Keratinocyte (primary cell): ENCODE results near the gene OAS3. TPM values are rescaled to one million over a fixed set of nuclear protein-coding genes. Genes with fewer than 3 reads are reported as not detected.

Experiments
- DNase-seq: peaks from one replicate; pipeline ENCODE4 v3.0.0-alpha.2; 2011; ENCODE audit warnings: low read depth, missing footprints, low spot score
- FAIRE-seq: peaks from 2 replicates; lab custom pipeline; 2011; peaks lifted over from hg19 to GRCh38; lab: Jason Lieb, UNC
- H2AFZ ChIP-seq: 2 replicates; pipeline ENCODE4 v1.6.0; 2012; ENCODE audit warnings: low read length, control low read depth, inconsistent platforms; ENCODE audit not compliant: control insufficient read depth
- H3K27ac ChIP-seq: 2 replicates; pipeline ENCODE4 v1.5.1; 2011; ENCODE audit warnings: low read length; ENCODE audit not compliant: control insufficient read depth, insufficient read depth
- H3K27me3 ChIP-seq: 3 replicates; pipeline ENCODE4 v1.6.0; 2011; ENCODE audit warnings: low read length; ENCODE audit not compliant: control insufficient read depth, insufficient read depth; ENCODE audit errors: extremely low read depth
- H3K36me3 ChIP-seq, 2 experiments: 2 replicates in 1 of 2; 3 replicates in 1 of 2; pipeline ENCODE4 v1.5.1; 2011; ENCODE audit warnings: low read length in 2 of 2, mild to moderate bottlenecking in 1 of 2; ENCODE audit not compliant: control insufficient read depth in 2 of 2, insufficient read depth in 2 of 2; ENCODE audit errors: extremely low read depth in 1 of 2
- H3K4me1 ChIP-seq: 3 replicates; pipeline ENCODE4 v1.5.1; 2011; ENCODE audit warnings: low read length; ENCODE audit not compliant: control insufficient read depth, insufficient read depth; ENCODE audit errors: extremely low read depth
- H3K4me2 ChIP-seq: 3 replicates; pipeline ENCODE4 v1.6.0; 2011; ENCODE audit warnings: low read depth, low read length; ENCODE audit not compliant: control insufficient read depth, insufficient read depth; ENCODE audit errors: extremely low read depth
- H3K4me3 ChIP-seq, 3 experiments: fragments of 200-600 bp in 1 of 3; sonication (generic) in 1 of 3; 2 replicates in 2 of 3; 3 replicates in 1 of 3; pipeline ENCODE4 v1.5.1; 2011 to 2016; ENCODE audit warnings: low read length in 3 of 3, mild to moderate bottlenecking in 3 of 3, control low read depth in 2 of 3, inconsistent platforms in 1 of 3, low read depth in 1 of 3, mixed read lengths in 1 of 3, mixed run types in 1 of 3, moderate library complexity in 1 of 3; ENCODE audit not compliant: control insufficient read depth in 2 of 3, insufficient read depth in 2 of 3; ENCODE audit errors: extremely low read depth in 1 of 3
- H3K79me2 ChIP-seq: 2 replicates; pipeline ENCODE4 v1.6.0; 2012; ENCODE audit warnings: low read length; ENCODE audit not compliant: control insufficient read depth, insufficient read depth
- H3K9ac ChIP-seq: 3 replicates; pipeline ENCODE4 v1.6.0; 2011; ENCODE audit warnings: low read length; ENCODE audit not compliant: control insufficient read depth, insufficient read depth; ENCODE audit errors: extremely low read depth
- H3K9me1 ChIP-seq: 3 replicates; pipeline ENCODE4 v1.6.0; 2011; ENCODE audit warnings: low read length; ENCODE audit not compliant: control insufficient read depth, insufficient read depth; ENCODE audit errors: extremely low read depth
- H3K9me3 ChIP-seq: 2 replicates; pipeline ENCODE4 v1.5.1; 2012; ENCODE audit warnings: low read depth, low read length; ENCODE audit not compliant: control insufficient read depth
- H4K20me1 ChIP-seq: 3 replicates; pipeline ENCODE4 v1.6.0; 2011; ENCODE audit warnings: low read length; ENCODE audit not compliant: control insufficient read depth, insufficient read depth; ENCODE audit errors: extremely low read depth
- EZH2 ChIP-seq: IDR thresholded peaks from one replicate; pipeline ENCODE4 v1.6.1; 2012; ENCODE audit warnings: inconsistent platforms, mild to moderate bottlenecking, low read length, moderate library complexity
- dilution Hi-C: fragments of 300-500 bp; cut with MboI; formaldehyde crosslinking; loops from one replicate; pipeline ENCODE4 v1.7.0; 2020; ENCODE audit warnings: low sequenced_read_pairs; ENCODE audit not compliant: extremely low pct_ligation_motif_present
- polyA plus RNA-seq, 5 experiments: library from polyadenylated mRNA; depleted of rRNA in 3 of 5; stranded (reverse) in 3 of 5; stranded (forward) in 1 of 5; unstranded in 1 of 5; fragments of >200 nt; gene quantifications; 1 replicate in 1 of 5; 2 replicates in 3 of 5; 3 replicates in 1 of 5; pipeline versions ENCODE4 v1.2.1 to v1.2.3, GENCODE V29; 2011 to 2012; ENCODE audit warnings: missing spikeins in 2 of 5, low read depth in 1 of 5, low replicate concordance in 1 of 5
- TF ChIP-seq, protein P1 (sequence below), 3 experiments: IDR thresholded peaks in 1 of 3; conservative IDR thresholded peaks in 1 of 3; optimal IDR thresholded peaks in 1 of 3; 2 replicates in 2 of 3; 3 replicates in 1 of 3; pipeline versions ENCODE3 to v1.5.1; 2011; ENCODE audit warnings: low read length in 3 of 3, mild to moderate bottlenecking in 3 of 3, moderate library complexity in 2 of 3, control low read depth in 1 of 3, inconsistent platforms in 1 of 3; ENCODE audit not compliant: insufficient read depth in 2 of 3; ENCODE audit errors: extremely low read depth in 1 of 3

OAS3 gene
- polyA plus RNA-seq, 1 donor (not counting 4 experiments of a cell fraction or from before 2014, with no cell fraction given) = 59.2 TPM

DNA sequence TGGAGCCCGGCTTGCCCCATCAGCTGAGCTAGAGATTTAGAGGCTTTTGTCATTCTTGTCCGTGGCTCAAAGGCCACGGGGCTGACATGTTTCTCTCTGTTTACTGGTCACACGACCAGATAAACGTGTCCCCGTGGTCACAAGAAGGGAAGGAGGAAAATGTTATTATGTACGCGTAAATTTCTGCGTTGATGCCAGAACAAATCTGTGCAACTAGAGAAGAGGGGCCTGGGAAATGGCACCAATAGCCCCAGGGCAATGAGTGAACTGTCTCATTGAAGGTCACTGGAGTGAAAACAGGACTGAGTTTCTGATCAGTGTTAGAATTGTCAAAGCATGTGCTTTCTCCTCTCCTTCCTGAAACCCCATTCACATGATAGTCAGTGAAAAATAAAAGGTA lies 65.4 kb downstream of the OAS3 start:
- peaks cover 4% of the 10 kb centered on the region for H3K4me1 ChIP-seq
- no peaks in the 10 kb centered on the region for H3K27me3 ChIP-seq
- H3K4me2 ChIP-seq = no peak overlapping the region
- no peaks in the 10 kb centered on the region for H3K9me3 ChIP-seq
- no peak overlapping the region for H3K27ac ChIP-seq
- H3K4me3 ChIP-seq = no peak overlapping the region
- DNase-seq (no peak), FAIRE-seq (no peak)
- H3K79me2 ChIP-seq = no peaks in the 10 kb centered on the region
- H3K9ac ChIP-seq = no peak overlapping the region
- H3K36me3 ChIP-seq = peaks cover 9 to 28% of the 10 kb centered on the region in 2 experiments
- no peak overlapping the region for H2AFZ ChIP-seq
- H3K9me1 ChIP-seq = no peaks in the 10 kb centered on the region
- TF ChIP-seq EZH2 = no peak
- TF ChIP-seq, protein P1, sequence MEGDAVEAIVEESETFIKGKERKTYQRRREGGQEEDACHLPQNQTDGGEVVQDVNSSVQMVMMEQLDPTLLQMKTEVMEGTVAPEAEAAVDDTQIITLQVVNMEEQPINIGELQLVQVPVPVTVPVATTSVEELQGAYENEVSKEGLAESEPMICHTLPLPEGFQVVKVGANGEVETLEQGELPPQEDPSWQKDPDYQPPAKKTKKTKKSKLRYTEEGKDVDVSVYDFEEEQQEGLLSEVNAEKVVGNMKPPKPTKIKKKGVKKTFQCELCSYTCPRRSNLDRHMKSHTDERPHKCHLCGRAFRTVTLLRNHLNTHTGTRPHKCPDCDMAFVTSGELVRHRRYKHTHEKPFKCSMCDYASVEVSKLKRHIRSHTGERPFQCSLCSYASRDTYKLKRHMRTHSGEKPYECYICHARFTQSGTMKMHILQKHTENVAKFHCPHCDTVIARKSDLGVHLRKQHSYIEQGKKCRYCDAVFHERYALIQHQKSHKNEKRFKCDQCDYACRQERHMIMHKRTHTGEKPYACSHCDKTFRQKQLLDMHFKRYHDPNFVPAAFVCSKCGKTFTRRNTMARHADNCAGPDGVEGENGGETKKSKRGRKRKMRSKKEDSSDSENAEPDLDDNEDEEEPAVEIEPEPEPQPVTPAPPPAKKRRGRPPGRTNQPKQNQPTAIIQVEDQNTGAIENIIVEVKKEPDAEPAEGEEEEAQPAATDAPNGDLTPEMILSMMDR (optimal IDR thresholded peaks at IDR 0.05 in 1 of 3, IDR thresholded peaks at IDR 0.05 in 1 of 3, conservative IDR thresholded peaks at IDR 0.05 in 1 of 3; ENCODE audit: extremely low read depth in 1 of 3, insufficient read depth in 2 of 3, low read length in 3 of 3) = no peak
- no peaks in the 10 kb centered on the region for H4K20me1 ChIP-seq
- dilution Hi-C loops = no loop called here

DNA sequence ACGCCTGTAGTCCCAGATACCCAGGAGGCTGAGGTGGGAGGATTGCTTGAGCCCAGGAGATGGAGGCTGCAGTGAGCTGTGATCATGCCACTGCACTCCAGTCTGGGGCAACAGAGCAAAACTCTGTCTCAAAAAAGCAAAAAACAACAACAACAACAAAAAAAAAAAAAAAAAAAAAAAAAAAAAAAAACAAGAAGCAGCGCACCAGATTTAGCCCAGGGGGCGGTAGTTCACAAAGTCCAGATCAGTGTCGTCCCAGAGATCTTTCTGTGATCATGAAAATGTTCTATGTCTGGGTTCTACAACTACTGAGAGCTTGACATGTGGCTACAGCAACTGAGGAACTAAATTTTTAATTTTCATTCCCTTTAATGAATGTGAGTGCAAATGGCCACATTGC lies 67.5 kb downstream of the OAS3 start:
- Histone ChIP-seq H3K36me3 (peaks cover 9 to 32% of the 10 kb centered on the region in 2 experiments), H3K4me3 (no peak overlapping the region), H3K9ac (no peak overlapping the region), H3K79me2 (no peaks in the 10 kb centered on the region), H3K27ac (no peak overlapping the region), H3K9me1 (no peaks in the 10 kb centered on the region), H3K9me3 (peaks cover 3% of the 10 kb centered on the region), H3K4me2 (no peak overlapping the region), H3K27me3 (no peaks in the 10 kb centered on the region), H4K20me1 (no peaks in the 10 kb centered on the region), H3K4me1 (peaks cover 4% of the 10 kb centered on the region), H2AFZ (no peak overlapping the region)
- dilution Hi-C loops = no loop called here
- FAIRE-seq (no peak), DNase-seq (no peak)
- no peak for TF ChIP-seq EZH2
- TF ChIP-seq, protein P1 (optimal IDR thresholded peaks at IDR 0.05 in 1 of 3, IDR thresholded peaks at IDR 0.05 in 1 of 3, conservative IDR thresholded peaks at IDR 0.05 in 1 of 3; ENCODE audit: extremely low read depth in 1 of 3, insufficient read depth in 2 of 3, low read length in 3 of 3) = peak; percentile 22 to 41 (median 33)
